Urinary bladder (tissue), 4 donors: Measurements from ENCODE around the gene GPN2. TPM values are rescaled to one million over a fixed set of nuclear protein-coding genes. Genes with fewer than 3 reads are reported as not detected.
A peak's percentile ranks its signal among the peaks of the same experiment; 100 is the strongest.
"Not testable (repeated sequence)": the region's sequence is repeated elsewhere in the genome, so short reads cannot be mapped to it uniquely, and the experiment has no call there.

Experiments used
- DNase-seq: peaks from one replicate; pipeline ENCODE4 v3.0.0-alpha.2; 2015; ENCODE audit errors: extremely low spot score
- H3K27ac ChIP-seq: one replicate; pipeline ENCODE4 v1.5.1; 2013; ENCODE audit warnings: low read depth, mild to moderate bottlenecking, moderate library complexity
- H3K36me3 ChIP-seq: one replicate; pipeline ENCODE4 v1.6.1; 2013; ENCODE audit warnings: mild to moderate bottlenecking, moderate library complexity; ENCODE audit not compliant: insufficient read depth
- H3K4me1 ChIP-seq: one replicate; pipeline ENCODE4 v1.6.1; 2013; ENCODE audit warnings: mild to moderate bottlenecking, moderate library complexity; ENCODE audit not compliant: insufficient read depth
- H3K4me3 ChIP-seq: one replicate; pipeline ENCODE4 v1.5.1; 2013; ENCODE audit warnings: low read depth, low read length
- WGBS: extraction: QIAGEN DNeasy Blood & Tissue Kit; methylation state at CpG from one replicate; pipeline ENCODE4 v1.1.7; 2013; 5-methylcytosine and 5-hydroxymethylcytosine counted together
- polyA plus RNA-seq: library from polyadenylated mRNA; stranded (reverse); fragments of 200-250 nt; gene quantifications from one replicate; pipeline ENCODE4 v1.2.3, GENCODE V29; 2013
- total RNA-seq: library from RNA; depleted of rRNA; stranded (reverse); fragments of >200 nt; gene quantifications from one replicate; pipeline ENCODE4 v1.2.3, GENCODE V29; 2014
- donor health status: healthy with polysubstance abuse.
- donor health status: healthy.

Gene GPN2
- total and polyA plus RNA-seq, 2 donors = 11.4 to 16.6 TPM

DNA sequence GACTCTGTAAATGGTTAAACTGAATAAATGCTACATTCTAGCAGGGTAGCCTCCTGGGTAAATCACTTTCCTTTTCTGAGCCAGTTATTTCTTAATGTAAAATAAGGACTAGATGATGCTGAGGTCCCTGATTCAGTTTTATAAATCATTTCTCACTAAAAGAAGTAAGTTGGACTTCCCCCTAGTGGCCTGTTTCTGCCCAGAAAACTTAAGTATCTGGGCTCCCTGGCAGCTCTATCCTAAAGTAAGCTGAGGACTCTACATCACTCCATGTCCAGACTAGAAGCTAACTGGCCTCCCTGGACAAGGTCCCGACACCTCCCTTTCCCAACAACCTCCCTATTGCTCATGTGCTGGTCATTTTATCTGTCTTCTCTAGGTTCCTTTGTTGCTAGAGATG lies 3.0 kb downstream of the GPN2 start:
- H3K27ac ChIP-seq = no peak overlapping the region
- peaks cover 2% of the 10 kb centered on the region for H3K36me3 ChIP-seq
- WGBS = 81% methylated on average over 1 of the region's 1 CpG
- H3K4me1 ChIP-seq = no peaks in the 10 kb centered on the region
- DNase-seq = no peak
- no peak overlapping the region for H3K4me3 ChIP-seq

DNA sequence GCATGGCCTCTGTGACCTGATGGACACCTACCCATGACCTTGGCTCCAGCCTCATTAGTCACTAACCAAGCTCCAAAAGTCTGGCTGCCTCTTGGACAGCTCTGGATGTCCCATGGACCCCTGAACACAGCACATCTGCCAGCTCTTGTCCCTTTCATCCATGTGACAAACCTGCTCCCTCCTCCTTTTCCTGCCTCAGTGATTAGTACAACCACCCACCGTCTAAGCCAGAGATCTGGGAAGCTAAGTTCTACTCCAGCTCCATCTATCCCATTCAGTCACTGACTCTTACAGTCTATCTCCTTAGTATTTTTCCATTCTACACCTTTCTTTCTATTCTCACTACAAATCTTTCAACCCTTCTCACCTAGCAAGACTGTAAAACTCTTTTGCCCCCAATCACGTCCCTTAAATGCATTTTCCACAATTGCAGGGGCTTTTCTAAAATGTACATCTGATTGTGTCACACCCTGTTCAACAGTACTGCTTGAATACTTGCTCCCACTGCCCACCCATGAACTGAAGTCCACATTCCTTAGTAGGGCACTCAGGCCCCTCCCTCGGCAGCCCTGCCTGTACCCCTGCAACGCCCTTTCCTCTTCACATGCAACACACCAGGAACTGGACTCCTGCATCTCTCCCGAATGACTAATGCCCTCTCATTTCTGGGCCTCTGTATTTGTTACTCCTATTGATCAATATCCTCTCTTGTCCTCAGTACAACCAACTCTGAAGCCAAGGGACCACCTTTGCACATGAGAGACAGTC lies 7.2 kb downstream of the GPN2 start:
- Histone ChIP-seq H3K4me3 (no peak overlapping the region), H3K36me3 (peaks cover 2% of the 10 kb centered on the region), H3K27ac (no peak overlapping the region), H3K4me1 (no peaks in the 10 kb centered on the region)
- 88% methylated on average over 5 of the region's 5 CpGs for WGBS
- no peak for DNase-seq

DNA sequence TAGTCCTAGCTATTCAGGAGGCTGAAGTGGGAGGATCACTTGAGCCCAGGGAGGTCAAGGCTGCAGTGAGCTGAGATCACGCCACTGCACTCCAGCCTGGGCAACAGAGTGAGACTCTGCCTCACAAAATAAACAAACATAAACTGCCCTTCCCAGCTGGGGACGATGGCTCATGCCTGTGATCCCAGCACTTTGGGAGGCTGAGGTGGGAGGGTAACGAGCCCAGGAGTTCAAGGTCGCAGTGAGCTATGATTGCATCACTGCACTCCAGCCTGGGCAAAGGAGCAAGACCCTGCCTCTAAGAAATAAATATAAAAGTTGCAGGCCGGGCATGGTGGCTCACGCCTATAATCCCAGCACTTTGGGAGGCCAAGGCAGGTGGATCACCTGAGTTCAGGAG lies 8.5 kb downstream of the GPN2 start:
- H3K36me3 ChIP-seq, H3K27ac ChIP-seq, H3K4me3 ChIP-seq, H3K4me1 ChIP-seq, DNase-seq: not testable (repeated sequence)
- 85% methylated on average over 6 of the region's 6 CpGs for WGBS

DNA sequence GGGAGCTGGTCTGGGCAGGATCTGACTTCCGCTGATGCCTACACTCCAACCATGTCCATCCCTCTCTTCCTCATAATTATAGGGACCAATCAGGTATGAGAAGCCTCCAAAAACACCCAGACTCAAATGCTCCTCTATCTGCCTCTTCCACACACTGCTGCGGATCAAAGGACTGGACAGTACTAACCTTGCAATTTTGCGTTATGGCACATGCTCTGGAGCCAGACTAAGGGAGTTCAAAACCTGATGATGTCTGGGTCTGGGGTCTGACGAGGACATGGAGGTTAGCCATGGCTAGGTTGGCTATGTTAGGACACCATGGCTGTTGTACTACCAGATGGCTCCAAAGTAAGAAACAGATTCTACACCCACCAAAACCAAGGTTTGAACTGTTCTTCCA lies 10.3 kb downstream of the GPN2 start:
- no peak overlapping the region for H3K27ac ChIP-seq
- H3K4me3 ChIP-seq = no peak overlapping the region
- no peak for DNase-seq
- no peaks in the 10 kb centered on the region for H3K4me1 ChIP-seq
- WGBS = 95% methylated on average over 4 of the region's 4 CpGs
- H3K36me3 ChIP-seq = peaks cover 2% of the 10 kb centered on the region

DNA sequence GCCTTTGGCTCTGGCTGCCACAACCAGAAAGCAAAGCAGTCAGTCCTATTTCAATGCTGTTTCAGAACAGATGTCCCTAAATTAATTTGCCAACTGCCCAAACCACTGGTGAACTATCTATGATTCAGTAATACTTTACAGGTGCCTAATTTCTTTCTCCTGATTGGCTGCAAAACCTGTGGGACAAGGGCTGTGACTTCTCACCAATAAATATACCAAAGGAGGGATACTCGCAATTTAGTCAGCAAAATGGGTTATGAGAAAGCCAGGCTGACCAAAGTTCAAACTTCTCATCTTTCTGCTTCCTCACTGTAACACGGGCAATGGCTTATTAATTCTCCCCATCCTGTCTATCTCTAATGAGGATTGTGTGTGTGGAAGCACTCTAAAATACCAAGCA lies 12.8 kb downstream of the GPN2 start:
- H3K4me1 ChIP-seq = no peaks in the 10 kb centered on the region
- peaks cover 2% of the 10 kb centered on the region for H3K36me3 ChIP-seq
- no peak for DNase-seq
- no peak overlapping the region for H3K4me3 ChIP-seq
- WGBS = 78% methylated on average over 2 of the region's 2 CpGs
- H3K27ac ChIP-seq = no peak overlapping the region

DNA sequence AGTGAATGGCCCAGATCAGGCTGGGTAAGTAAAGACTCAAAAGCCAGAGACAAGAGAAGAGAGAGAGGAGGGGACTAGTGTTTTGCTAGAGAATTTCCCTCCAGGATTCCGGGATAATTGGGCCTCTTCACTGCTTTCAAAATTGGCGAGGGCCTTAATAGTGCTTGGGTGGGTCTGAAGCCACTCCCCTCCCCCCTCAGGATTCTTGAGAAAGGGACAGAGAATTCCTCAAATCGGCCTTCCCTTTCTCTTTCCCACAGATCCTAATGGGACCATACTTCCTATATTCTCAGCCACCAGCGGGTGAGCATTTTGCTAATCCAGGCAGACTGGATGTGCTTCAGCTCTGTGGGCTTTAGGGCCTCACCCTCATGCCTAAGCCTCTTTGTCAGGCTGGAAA lies 15.2 kb downstream of the GPN2 start:
- DNase-seq = no peak
- H3K36me3 ChIP-seq = no peaks in the 10 kb centered on the region
- H3K27ac ChIP-seq = no peak overlapping the region
- no peaks in the 10 kb centered on the region for H3K4me1 ChIP-seq
- H3K4me3 ChIP-seq = no peak overlapping the region
- 61% methylated on average over 4 of the region's 4 CpGs for WGBS

DNA sequence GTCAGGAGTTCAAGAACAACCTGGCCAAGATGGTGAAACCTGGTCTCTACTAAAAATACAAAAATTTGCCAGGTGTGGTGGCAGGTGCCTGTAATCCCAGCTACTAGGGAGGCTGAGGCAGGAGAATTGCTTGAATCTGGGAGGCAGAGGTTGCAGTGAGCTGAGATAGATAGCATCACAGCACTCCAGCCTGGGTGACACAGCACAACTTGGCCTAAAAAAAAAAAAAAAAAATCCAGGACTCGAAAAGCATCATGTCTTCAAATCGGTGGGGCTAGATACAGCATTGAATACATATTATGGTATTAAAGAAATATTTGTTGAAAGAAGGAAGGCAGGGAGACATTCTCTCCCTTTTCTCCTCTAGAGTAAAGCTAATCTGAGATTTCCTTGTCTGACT lies 17.0 kb downstream of the GPN2 start:
- not testable (repeated sequence) for H3K27ac ChIP-seq, H3K4me3 ChIP-seq, H3K4me1 ChIP-seq, H3K36me3 ChIP-seq, DNase-seq
- WGBS = 72% methylated on average over 2 of the region's 2 CpGs

DNA sequence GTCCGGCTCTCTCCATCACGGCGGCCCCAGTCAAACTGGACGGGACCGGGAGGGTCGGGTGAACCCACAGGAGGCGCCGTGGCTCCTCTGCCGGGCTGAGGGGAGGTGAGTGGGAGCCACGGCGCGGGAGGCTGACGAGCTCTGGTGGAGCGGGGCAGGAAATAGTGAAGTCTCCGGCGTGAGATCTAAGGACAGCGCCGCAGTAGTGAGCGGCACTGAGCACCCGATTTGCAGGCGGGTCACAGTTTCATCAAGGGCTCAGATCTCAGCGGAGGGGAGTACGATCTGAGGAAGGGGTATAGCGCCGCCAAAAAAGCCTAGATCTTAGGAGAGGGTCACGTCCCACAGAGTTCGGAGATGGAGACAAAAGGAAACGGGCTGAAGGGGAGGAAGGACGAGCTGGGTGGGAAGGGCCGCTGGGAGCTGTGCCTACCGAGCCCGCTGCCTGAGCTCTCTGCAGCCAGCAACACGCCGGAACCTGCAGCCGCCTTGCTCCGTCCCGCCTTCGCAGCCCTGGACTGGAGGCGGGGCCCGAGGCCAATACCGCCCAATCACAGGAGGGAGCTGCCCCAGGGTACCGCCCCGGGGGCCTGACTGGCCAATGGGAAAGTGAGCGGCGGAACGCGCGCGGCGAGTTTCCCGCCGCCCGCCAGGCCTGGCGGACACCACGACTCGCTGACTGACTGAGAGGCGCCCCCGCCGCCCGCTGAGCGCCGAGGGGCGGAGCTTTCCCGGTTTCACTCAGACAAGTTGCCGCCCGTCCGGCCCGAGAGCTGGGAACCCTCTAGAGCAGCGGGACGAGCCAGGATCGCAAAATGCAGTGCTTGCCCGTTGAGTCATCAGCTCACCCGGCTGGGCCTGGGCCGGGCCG lies 25.2 kb downstream of the GPN2 start:
- H3K4me1 ChIP-seq = no peaks in the 10 kb centered on the region
- no peaks in the 10 kb centered on the region for H3K36me3 ChIP-seq
- peak; percentile 92 for DNase-seq
- peak overlapping the region; percentile 37 for H3K4me3 ChIP-seq
- WGBS = under 1% methylated on average over 75 of the region's 75 CpGs
- peak overlapping the region; percentile 87 for H3K27ac ChIP-seq

DNA sequence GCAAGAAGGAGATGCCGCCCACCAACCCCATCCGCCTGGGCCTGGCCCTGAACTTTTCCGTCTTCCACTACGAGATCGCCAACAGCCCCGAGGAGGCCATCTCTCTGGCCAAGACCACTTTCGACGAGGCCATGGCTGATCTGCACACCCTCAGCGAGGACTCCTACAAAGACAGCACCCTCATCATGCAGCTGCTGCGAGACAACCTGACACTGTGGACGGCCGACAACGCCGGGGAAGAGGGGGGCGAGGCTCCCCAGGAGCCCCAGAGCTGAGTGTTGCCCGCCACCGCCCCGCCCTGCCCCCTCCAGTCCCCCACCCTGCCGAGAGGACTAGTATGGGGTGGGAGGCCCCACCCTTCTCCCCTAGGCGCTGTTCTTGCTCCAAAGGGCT lies 26.4 kb downstream of the GPN2 start:
- no peak for DNase-seq
- Histone ChIP-seq H3K4me3 (peak overlapping the region; percentile 37), H3K36me3 (no peaks in the 10 kb centered on the region), H3K4me1 (no peaks in the 10 kb centered on the region), H3K27ac (peak overlapping the region; percentile 75)
- WGBS = 45% methylated on average over 20 of the region's 20 CpGs

DNA sequence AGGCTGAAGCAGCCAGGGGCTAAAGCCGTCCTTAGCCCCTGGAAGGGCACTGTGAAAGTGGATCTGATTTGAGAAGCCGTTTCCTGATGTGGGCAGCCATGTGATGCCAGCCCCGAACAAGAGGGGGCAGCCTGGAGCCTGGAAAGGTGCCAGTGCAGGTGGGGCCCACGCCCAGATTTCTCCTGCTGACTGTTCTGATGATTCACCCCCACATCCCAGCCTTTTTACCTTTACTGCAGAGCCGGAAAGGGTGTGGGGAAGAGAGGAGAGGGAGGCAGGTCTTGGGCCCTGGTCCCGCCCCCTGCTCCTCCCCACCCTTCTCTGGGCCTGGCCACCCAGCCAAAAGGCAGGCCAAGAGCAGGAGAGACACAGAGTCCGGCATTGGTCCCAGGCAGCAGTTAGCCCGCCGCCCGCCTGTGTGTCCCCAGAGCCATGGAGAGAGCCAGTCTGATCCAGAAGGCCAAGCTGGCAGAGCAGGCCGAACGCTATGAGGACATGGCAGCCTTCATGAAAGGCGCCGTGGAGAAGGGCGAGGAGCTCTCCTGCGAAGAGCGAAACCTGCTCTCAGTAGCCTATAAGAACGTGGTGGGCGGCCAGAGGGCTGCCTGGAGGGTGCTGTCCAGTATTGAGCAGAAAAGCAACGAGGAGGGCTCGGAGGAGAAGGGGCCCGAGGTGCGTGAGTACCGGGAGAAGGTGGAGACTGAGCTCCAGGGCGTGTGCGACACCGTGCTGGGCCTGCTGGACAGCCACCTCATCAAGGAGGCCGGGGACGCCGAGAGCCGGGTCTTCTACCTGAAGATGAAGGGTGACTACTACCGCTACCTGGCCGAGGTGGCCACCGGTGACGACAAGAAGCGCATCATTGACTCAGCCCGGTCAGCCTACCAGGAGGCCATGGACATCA lies 27.1 kb downstream of the GPN2 start, which contains the start of gene SFN:
Gene SFN (plus strand): TSS at position 369 of the 904 bp plus-strand sequence. CDS start 64 bp downstream, at position 433.
- 79% methylated on average over 37 of the region's 37 CpGs for WGBS
- Histone ChIP-seq H3K4me1 (no peaks in the 10 kb centered on the region), H3K4me3 (peak within 1 kb of the TSS; percentile 37), H3K27ac (peak within 1 kb of the TSS; percentile 75), H3K36me3 (no peaks in the 10 kb centered on the region)
- DNase-seq = no peak

DNA sequence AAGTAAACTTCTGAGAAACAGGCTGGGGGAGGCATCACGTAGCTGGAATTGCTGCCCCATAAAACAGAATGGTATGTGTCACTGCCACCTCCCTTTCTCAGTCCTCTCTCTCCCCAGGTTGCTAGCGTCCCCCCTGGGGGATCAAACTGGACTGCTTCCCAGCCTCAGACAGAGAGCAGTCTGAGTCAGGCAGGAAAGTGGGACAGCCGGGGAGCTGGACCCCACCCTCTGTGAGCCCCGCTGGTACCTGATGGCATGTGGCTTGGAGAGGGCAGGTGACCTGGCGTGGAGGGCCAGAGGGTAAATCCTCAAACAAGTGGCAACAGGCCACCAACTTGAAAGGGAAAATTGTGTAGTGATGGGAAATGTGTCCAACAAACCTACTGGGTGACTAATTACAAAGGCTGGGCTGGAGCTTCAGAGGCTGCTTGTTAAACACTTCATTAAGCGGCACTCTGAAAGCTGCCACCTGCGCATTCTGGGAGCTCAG lies 28.1 kb downstream of the GPN2 start:
- Histone ChIP-seq H3K4me1 (no peaks in the 10 kb centered on the region), H3K27ac (no peak overlapping the region)
- DNase-seq = no peak

DNA sequence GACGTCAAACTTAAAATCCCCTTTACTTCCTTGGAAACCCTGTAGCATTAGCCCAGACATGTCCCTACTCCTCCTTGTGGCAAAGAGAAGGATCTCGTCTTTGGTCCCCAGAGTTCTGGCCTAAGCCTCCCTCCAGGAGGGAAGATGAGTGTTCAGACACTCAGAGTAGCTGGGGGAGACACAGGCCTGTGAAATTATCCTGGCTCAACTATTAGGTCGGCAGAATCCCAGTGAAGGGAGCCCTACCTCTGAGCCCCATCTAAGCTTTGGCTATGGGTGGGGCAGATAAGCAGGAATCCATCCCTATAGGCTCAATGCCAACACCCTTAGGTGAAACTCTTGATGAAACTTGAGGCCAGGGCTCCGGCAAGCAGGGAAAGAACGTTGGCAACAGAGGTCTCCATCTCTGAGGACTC lies 28.8 kb downstream of the GPN2 start:
- Histone ChIP-seq H3K36me3 (no peaks in the 10 kb centered on the region), H3K4me1 (no peaks in the 10 kb centered on the region), H3K4me3 (no peak overlapping the region), H3K27ac (no peak overlapping the region)
- no peak for DNase-seq
- 65% methylated on average over 5 of the region's 5 CpGs for WGBS

More for the DNA sequence above, 28.1 kb downstream of the GPN2 start:
- Histone ChIP-seq H3K36me3 (no peaks in the 10 kb centered on the region), H3K4me3 (no peak overlapping the region)
- 81% methylated on average over 7 of the region's 7 CpGs for WGBS
